Measurements from ENCODE around the gene GTPBP1.

The GTPBP1 gene

GRCh38 chr22:38737302-38738060 lies 31.7 kb downstream of the GTPBP1 start:
- Histone ChIP-seq H3K36me3 (ENCODE audit: insufficient read depth, insufficient read length, low read length) (peaks cover 81% of the 10 kb centered on the region), H3K4me3 (ENCODE audit: insufficient read length, low read depth) (no peak overlapping the region), H3K9me3 (ENCODE audit: insufficient read depth, low read length) (no peaks in the 10 kb centered on the region), H3K9ac (ENCODE audit: insufficient read length, low read depth) (no peak overlapping the region), H3K4me1 (ENCODE audit: insufficient read depth, insufficient read length) (peaks cover 3% of the 10 kb centered on the region), H3K27me3 (ENCODE audit: insufficient read depth, insufficient read length) (no peaks in the 10 kb centered on the region)
- no peak for TF ChIP-seq ZNF274 (IDR thresholded peaks at IDR 0.05; ENCODE audit: low read depth, low read length)
- no peak for TF ChIP-seq SUZ12 (IDR thresholded peaks at IDR 0.05; ENCODE audit: extremely low read depth, insufficient read depth, insufficient read length)
- TF ChIP-seq YY1 (IDR thresholded peaks at IDR 0.05; ENCODE audit: insufficient read depth, insufficient read length): no peak
- no peak for DNase-seq (ENCODE audit: low read depth, low spot score)

- no peak overlapping the region for H3K4me3 ChIP-seq (ENCODE audit: insufficient read length, low read depth)
- no peak for TF ChIP-seq ZNF274 (IDR thresholded peaks at IDR 0.05; ENCODE audit: low read depth, low read length)
- TF ChIP-seq YY1 (IDR thresholded peaks at IDR 0.05; ENCODE audit: insufficient read depth, insufficient read length): no peak
- no peak for TF ChIP-seq SUZ12 (IDR thresholded peaks at IDR 0.05; ENCODE audit: extremely low read depth, insufficient read depth, insufficient read length)
- peaks cover 3% of the 10 kb centered on the region for H3K4me1 ChIP-seq (ENCODE audit: insufficient read depth, insufficient read length)
- no peaks in the 10 kb centered on the region for H3K27me3 ChIP-seq (ENCODE audit: insufficient read depth, insufficient read length)
- no peak overlapping the region for H3K9ac ChIP-seq (ENCODE audit: insufficient read length, low read depth)
- H3K36me3 ChIP-seq (ENCODE audit: insufficient read depth, insufficient read length, low read length): peaks cover 81% of the 10 kb centered on the region
- no peak for DNase-seq (ENCODE audit: low read depth, low spot score)
- H3K9me3 ChIP-seq (ENCODE audit: insufficient read depth, low read length): no peaks in the 10 kb centered on the region
Observed at GRCh38 chr22:38738475-38739070, 32.8 kb downstream of the GTPBP1 start.

- H3K4me1 ChIP-seq (ENCODE audit: insufficient read depth, insufficient read length): peaks cover 3% of the 10 kb centered on the region
- TF ChIP-seq SUZ12 (IDR thresholded peaks at IDR 0.05; ENCODE audit: extremely low read depth, insufficient read depth, insufficient read length): no peak
- no peak for TF ChIP-seq ZNF274 (IDR thresholded peaks at IDR 0.05; ENCODE audit: low read depth, low read length)
- TF ChIP-seq YY1 (IDR thresholded peaks at IDR 0.05; ENCODE audit: insufficient read depth, insufficient read length): no peak
- H3K9me3 ChIP-seq (ENCODE audit: insufficient read depth, low read length): no peaks in the 10 kb centered on the region
- H3K27me3 ChIP-seq (ENCODE audit: insufficient read depth, insufficient read length): no peaks in the 10 kb centered on the region
- peaks cover 72% of the 10 kb centered on the region for H3K36me3 ChIP-seq (ENCODE audit: insufficient read depth, insufficient read length, low read length)
- no peak overlapping the region for H3K9ac ChIP-seq (ENCODE audit: insufficient read length, low read depth)
- H3K4me3 ChIP-seq (ENCODE audit: insufficient read length, low read depth): no peak overlapping the region
- no peak for DNase-seq (ENCODE audit: low read depth, low spot score)
Observed at GRCh38 chr22:38739300-38740055, 33.7 kb downstream of the GTPBP1 start.

- H3K9me3 ChIP-seq (ENCODE audit: insufficient read depth, low read length): no peaks in the 10 kb centered on the region
- H3K36me3 ChIP-seq (ENCODE audit: insufficient read depth, insufficient read length, low read length): peaks cover 73% of the 10 kb centered on the region
- no peak overlapping the region for H3K9ac ChIP-seq (ENCODE audit: insufficient read length, low read depth)
- H3K4me3 ChIP-seq (ENCODE audit: insufficient read length, low read depth): no peak overlapping the region
- DNase-seq (ENCODE audit: low read depth, low spot score): no peak
- no peaks in the 10 kb centered on the region for H3K27me3 ChIP-seq (ENCODE audit: insufficient read depth, insufficient read length)
- peaks cover 3% of the 10 kb centered on the region for H3K4me1 ChIP-seq (ENCODE audit: insufficient read depth, insufficient read length)
- TF ChIP-seq SUZ12 (IDR thresholded peaks at IDR 0.05; ENCODE audit: extremely low read depth, insufficient read depth, insufficient read length) (no peak), YY1 (IDR thresholded peaks at IDR 0.05; ENCODE audit: insufficient read depth, insufficient read length) (no peak), ZNF274 (IDR thresholded peaks at IDR 0.05; ENCODE audit: low read depth, low read length) (no peak)
Observed at GRCh38 chr22:38740116-38740723, 34.5 kb downstream of the GTPBP1 start.

- Histone ChIP-seq H3K27me3 (ENCODE audit: insufficient read depth, insufficient read length) (no peaks in the 10 kb centered on the region), H3K9me3 (ENCODE audit: insufficient read depth, low read length) (no peaks in the 10 kb centered on the region), H3K4me3 (ENCODE audit: insufficient read length, low read depth) (no peak overlapping the region), H3K4me1 (ENCODE audit: insufficient read depth, insufficient read length) (peaks cover under 1% of the 10 kb centered on the region), H3K9ac (ENCODE audit: insufficient read length, low read depth) (no peak overlapping the region), H3K36me3 (ENCODE audit: insufficient read depth, insufficient read length, low read length) (peaks cover 73% of the 10 kb centered on the region)
- no peak for DNase-seq (ENCODE audit: low read depth, low spot score)
- TF ChIP-seq YY1 (IDR thresholded peaks at IDR 0.05; ENCODE audit: insufficient read depth, insufficient read length): no peak
- TF ChIP-seq ZNF274 (IDR thresholded peaks at IDR 0.05; ENCODE audit: low read depth, low read length): no peak
- no peak for TF ChIP-seq SUZ12 (IDR thresholded peaks at IDR 0.05; ENCODE audit: extremely low read depth, insufficient read depth, insufficient read length)
Observed at GRCh38 chr22:38740754-38741153, 35.0 kb downstream of the GTPBP1 start.

- Histone ChIP-seq H3K36me3 (ENCODE audit: insufficient read depth, insufficient read length, low read length) (peaks cover 70% of the 10 kb centered on the region), H3K9me3 (ENCODE audit: insufficient read depth, low read length) (no peaks in the 10 kb centered on the region), H3K27me3 (ENCODE audit: insufficient read depth, insufficient read length) (no peaks in the 10 kb centered on the region), H3K4me1 (ENCODE audit: insufficient read depth, insufficient read length) (no peaks in the 10 kb centered on the region), H3K4me3 (ENCODE audit: insufficient read length, low read depth) (no peak overlapping the region), H3K9ac (ENCODE audit: insufficient read length, low read depth) (no peak overlapping the region)
- no peak for DNase-seq (ENCODE audit: low read depth, low spot score)
- no peak for TF ChIP-seq YY1 (IDR thresholded peaks at IDR 0.05; ENCODE audit: insufficient read depth, insufficient read length)
- TF ChIP-seq ZNF274 (IDR thresholded peaks at IDR 0.05; ENCODE audit: low read depth, low read length): no peak
- no peak for TF ChIP-seq SUZ12 (IDR thresholded peaks at IDR 0.05; ENCODE audit: extremely low read depth, insufficient read depth, insufficient read length)
Observed at GRCh38 chr22:38741166-38741565, 35.4 kb downstream of the GTPBP1 start.
